WTC11 (cell line): ENCODE measurements around the gene GRM8. TPM values are rescaled to one million over a fixed set of nuclear protein-coding genes. Genes with fewer than 3 reads are reported as not detected.

Source experiments
- ATAC-seq: fragments of 200-7000 bp; cut with Tn5 transposase; 2 replicates; pipeline ENCODE4 v1.10.0; 2021; ENCODE audit warnings: mild to moderate bottlenecking, moderate library complexity
- CTCF ChIA-PET: fragments of 300-600 bp; sonication (Branson Sonifier 250); formaldehyde crosslinking; loops from one replicate; lab custom pipeline; 2021; ENCODE audit warnings: antibody characterized with exemption; lab: Charles Lee
- POLR2A ChIA-PET: fragments of 350-600 bp; sonication (Branson Sonifier 250); formaldehyde crosslinking; loops from one replicate; lab custom pipeline; 2021; ENCODE audit warnings: antibody characterized with exemption; lab: Charles Lee
- DNase-seq: peaks from one replicate; pipeline ENCODE4 v3.0.0; 2021; ENCODE audit warnings: low spot score
- H3K27ac Mint-ChIP-seq: 2 replicates; pipeline ENCODE4 v1.8.0; 2021; ENCODE audit warnings: mixed read lengths
- H3K27me3 Mint-ChIP-seq: 2 replicates; pipeline ENCODE4 v1.8.0; 2021; ENCODE audit warnings: low read depth, mild to moderate bottlenecking, moderate library complexity, mixed read lengths
- H3K36me3 Mint-ChIP-seq: 2 replicates; pipeline ENCODE4 v1.8.0; 2021; ENCODE audit warnings: mixed read lengths
- H3K4me1 Mint-ChIP-seq: 2 replicates; pipeline ENCODE4 v1.8.0; 2022; ENCODE audit warnings: mixed read lengths
- H3K4me3 Mint-ChIP-seq: 2 replicates; pipeline ENCODE4 v1.8.0; 2021; ENCODE audit warnings: mild to moderate bottlenecking, moderate library complexity, mixed read lengths
- H3K9me3 Mint-ChIP-seq: 2 replicates; pipeline ENCODE4 v1.8.0; 2021; ENCODE audit warnings: mixed read lengths
- CREB1 ChIP-seq: sonication (generic); formaldehyde crosslinking; IDR thresholded peaks from 2 replicates; pipeline ENCODE4 v1.8.0; 2023; ENCODE audit warnings: mild to moderate bottlenecking, missing genetic modification reagents
- FOXJ3 ChIP-seq: sonication (generic); formaldehyde crosslinking; IDR thresholded peaks from 2 replicates; pipeline ENCODE4 v1.9.0; 2021; ENCODE audit warnings: missing genetic modification reagents, mild to moderate bottlenecking, borderline replicate concordance
- FOXP1 ChIP-seq: sonication (generic); formaldehyde crosslinking; IDR thresholded peaks from 2 replicates; pipeline ENCODE4 v1.8.0; 2022; ENCODE audit warnings: missing genetic modification reagents, mild to moderate bottlenecking, moderate library complexity, borderline replicate concordance
- HMGA2 ChIP-seq: fragments of 250-450 bp; sonication (Bioruptor Pico); IDR thresholded peaks from 2 replicates; pipeline ENCODE4 v1.4.0; 2021; ENCODE audit warnings: mild to moderate bottlenecking, moderate library complexity
- IRF2 ChIP-seq: sonication (generic); formaldehyde crosslinking; IDR thresholded peaks from 2 replicates; pipeline ENCODE4 v1.8.0; 2022; ENCODE audit warnings: low read depth, missing genetic modification reagents, borderline replicate concordance
- MXD4 ChIP-seq: fragments of 250-450 bp; sonication (Bioruptor Pico); IDR thresholded peaks from 2 replicates; pipeline ENCODE4 v1.8.0; 2021; ENCODE audit warnings: mild to moderate bottlenecking, moderate library complexity, borderline replicate concordance
- NR3C1 ChIP-seq: sonication (generic); formaldehyde crosslinking; conservative IDR thresholded peaks from 2 replicates; pipeline ENCODE4 v1.8.1; 2023; ENCODE audit warnings: low read depth, mild to moderate bottlenecking, missing genetic modification reagents
- PRRX2 ChIP-seq: fragments of 250-450 bp; sonication (Bioruptor Pico); IDR thresholded peaks from 2 replicates; pipeline ENCODE4 v1.8.0; 2021; ENCODE audit warnings: mild to moderate bottlenecking
- STAT6 ChIP-seq: sonication (generic); formaldehyde crosslinking; conservative IDR thresholded peaks from 2 replicates; pipeline ENCODE4 v1.8.1; 2023; ENCODE audit warnings: mild to moderate bottlenecking, low read depth, missing genetic modification reagents, moderate library complexity
- ZNF512 ChIP-seq: sonication (generic); formaldehyde crosslinking; IDR thresholded peaks from 2 replicates; pipeline ENCODE4 v1.8.1; 2022; ENCODE audit warnings: missing genetic modification reagents, borderline replicate concordance
- ZNF671 ChIP-seq: fragments of 250-450 bp; sonication (Bioruptor Pico); IDR thresholded peaks from 2 replicates; pipeline ENCODE4 v1.8.0; 2021; ENCODE audit warnings: mild to moderate bottlenecking
- total RNA-seq: library from RNA; stranded (reverse); gene quantifications from 3 replicates; pipeline ENCODE4 v1.2.3, GENCODE V29; 2021
- TF ChIP-seq, protein P1 (sequence below): sonication (generic); formaldehyde crosslinking; IDR thresholded peaks from 2 replicates; pipeline ENCODE4 v1.8.0; 2023; ENCODE audit warnings: missing genetic modification reagents
- TF ChIP-seq, protein P2 (sequence below): sonication (generic); formaldehyde crosslinking; IDR thresholded peaks from 2 replicates; pipeline ENCODE4 v1.8.0; 2022; ENCODE audit warnings: mild to moderate bottlenecking, missing genetic modification reagents
- TF ChIP-seq, protein P3 (sequence below): fragments of 250-450 bp; sonication (Bioruptor Pico); IDR thresholded peaks from 2 replicates; pipeline ENCODE4 v1.9.0; 2021; ENCODE audit warnings: mild to moderate bottlenecking
- TF ChIP-seq, protein P4 (sequence below): sonication (generic); formaldehyde crosslinking; conservative IDR thresholded peaks from 2 replicates; pipeline ENCODE4 v1.8.1; 2022; ENCODE audit warnings: mild to moderate bottlenecking, missing genetic modification reagents

GRM8 gene
- total RNA-seq, 1 experiment from 2014 or later, result 2.3 TPM

DNA sequence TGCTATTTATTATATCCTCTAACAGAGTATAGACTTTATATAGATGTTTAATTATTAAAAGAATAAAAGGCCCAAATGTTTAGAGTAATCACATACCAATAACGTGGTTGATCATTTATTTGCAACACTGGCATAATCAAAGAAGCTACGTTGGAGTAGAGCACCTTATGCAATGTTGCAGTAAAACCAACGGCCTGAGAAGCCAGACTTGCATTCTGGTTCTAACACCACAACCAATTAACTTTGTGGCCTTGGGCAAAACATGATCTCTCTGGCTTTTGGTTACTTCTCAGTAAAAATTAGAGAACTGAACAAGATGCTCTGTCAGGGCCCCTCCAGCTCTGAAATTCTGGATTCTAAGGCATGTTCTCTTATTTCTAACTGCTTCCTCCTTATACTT, 476.2 kb downstream of the GRM8 start:
- ChIA-PET CTCF (no interaction called here), POLR2A (no interaction called here)
- Mint-ChIP-seq H3K27me3 (no peaks in the 10 kb centered on the region), H3K27ac (no peak overlapping the region), H3K9me3 (no peaks in the 10 kb centered on the region), H3K36me3 (no peaks in the 10 kb centered on the region), H3K4me1 (peaks cover 40% of the 10 kb centered on the region), H3K4me3 (no peak overlapping the region)
- DNase-seq, result no peak
- no peak for TF ChIP-seq HMGA2 (CRISPR knock-in tag)
- no peak for TF ChIP-seq PRRX2
- TF ChIP-seq FOXP1 (CRISPR knock-in tag), result no peak
- TF ChIP-seq, protein P1, sequence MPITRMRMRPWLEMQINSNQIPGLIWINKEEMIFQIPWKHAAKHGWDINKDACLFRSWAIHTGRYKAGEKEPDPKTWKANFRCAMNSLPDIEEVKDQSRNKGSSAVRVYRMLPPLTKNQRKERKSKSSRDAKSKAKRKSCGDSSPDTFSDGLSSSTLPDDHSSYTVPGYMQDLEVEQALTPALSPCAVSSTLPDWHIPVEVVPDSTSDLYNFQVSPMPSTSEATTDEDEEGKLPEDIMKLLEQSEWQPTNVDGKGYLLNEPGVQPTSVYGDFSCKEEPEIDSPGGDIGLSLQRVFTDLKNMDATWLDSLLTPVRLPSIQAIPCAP (CRISPR knock-in tag), result no peak
- TF ChIP-seq, protein P2, sequence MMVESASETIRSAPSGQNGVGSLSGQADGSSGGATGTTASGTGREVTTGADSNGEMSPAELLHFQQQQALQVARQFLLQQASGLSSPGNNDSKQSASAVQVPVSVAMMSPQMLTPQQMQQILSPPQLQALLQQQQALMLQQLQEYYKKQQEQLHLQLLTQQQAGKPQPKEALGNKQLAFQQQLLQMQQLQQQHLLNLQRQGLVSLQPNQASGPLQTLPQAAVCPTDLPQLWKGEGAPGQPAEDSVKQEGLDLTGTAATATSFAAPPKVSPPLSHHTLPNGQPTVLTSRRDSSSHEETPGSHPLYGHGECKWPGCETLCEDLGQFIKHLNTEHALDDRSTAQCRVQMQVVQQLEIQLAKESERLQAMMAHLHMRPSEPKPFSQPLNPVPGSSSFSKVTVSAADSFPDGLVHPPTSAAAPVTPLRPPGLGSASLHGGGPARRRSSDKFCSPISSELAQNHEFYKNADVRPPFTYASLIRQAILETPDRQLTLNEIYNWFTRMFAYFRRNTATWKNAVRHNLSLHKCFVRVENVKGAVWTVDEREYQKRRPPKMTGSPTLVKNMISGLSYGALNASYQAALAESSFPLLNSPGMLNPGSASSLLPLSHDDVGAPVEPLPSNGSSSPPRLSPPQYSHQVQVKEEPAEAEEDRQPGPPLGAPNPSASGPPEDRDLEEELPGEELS (CRISPR knock-in tag), result no peak
- no peak for ATAC-seq

- TF ChIP-seq, protein P3, sequence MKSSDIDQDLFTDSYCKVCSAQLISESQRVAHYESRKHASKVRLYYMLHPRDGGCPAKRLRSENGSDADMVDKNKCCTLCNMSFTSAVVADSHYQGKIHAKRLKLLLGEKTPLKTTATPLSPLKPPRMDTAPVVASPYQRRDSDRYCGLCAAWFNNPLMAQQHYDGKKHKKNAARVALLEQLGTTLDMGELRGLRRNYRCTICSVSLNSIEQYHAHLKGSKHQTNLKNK (CRISPR knock-in tag), result no peak
- no peak for TF ChIP-seq FOXJ3 (CRISPR knock-in tag)
- TF ChIP-seq ZNF671 (CRISPR knock-in tag), result no peak
- no peak for TF ChIP-seq MXD4
- TF ChIP-seq ZNF512, result no peak
- TF ChIP-seq STAT6, result no peak
- TF ChIP-seq, all 79 proteins: peak for 0
- POLR2A ChIA-PET, result no interaction called here
- Mint-ChIP-seq H3K9me3 (no peaks in the 10 kb centered on the region), H3K4me3 (no peak overlapping the region), H3K27me3 (no peaks in the 10 kb centered on the region), H3K27ac (no peak overlapping the region), H3K36me3 (no peaks in the 10 kb centered on the region), H3K4me1 (peaks cover 32% of the 10 kb centered on the region)
- DNase-seq (no peak), ATAC-seq (no peak)
- CTCF ChIA-PET, result no interaction called here
These were observed 478.7 kb downstream of the GRM8 start for GRCh38 chr7:126774077-126774476.

DNA sequence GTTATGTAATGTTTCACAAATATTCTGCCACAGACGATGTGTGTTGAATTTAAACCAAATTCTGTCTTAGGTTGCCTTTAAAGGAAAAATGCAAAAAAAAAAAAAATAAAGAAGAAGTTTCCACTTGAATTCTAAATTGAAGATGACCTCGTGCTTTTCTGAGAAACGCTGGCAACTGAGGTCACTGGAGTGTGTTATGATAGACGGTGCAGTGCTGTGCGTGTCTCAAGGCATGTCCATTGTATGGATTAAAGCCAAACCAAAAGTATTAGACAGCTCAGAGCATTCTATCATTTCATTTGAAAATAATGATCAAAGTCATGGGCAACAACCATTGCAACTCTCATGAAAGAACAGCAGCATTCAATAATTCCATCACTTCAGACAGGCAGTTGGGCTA, 483.9 kb downstream of the GRM8 start:
- H3K4me3 Mint-ChIP-seq, result no peak overlapping the region
- ATAC-seq, result no peak
- H3K27me3 Mint-ChIP-seq, result peaks cover 14% of the 10 kb centered on the region; the same call in 1 of the 2 replicates
- H3K4me1 Mint-ChIP-seq, result 0 out of 2 replicates have a peak, but pooled peaks cover 2% of the 10 kb centered on the region
- DNase-seq, result no peak
- H3K27ac Mint-ChIP-seq, result no peak overlapping the region
- no peaks in the 10 kb centered on the region for H3K9me3 Mint-ChIP-seq
- POLR2A ChIA-PET, result no interaction called here
- no peaks in the 10 kb centered on the region for H3K36me3 Mint-ChIP-seq
- CTCF ChIA-PET, result no interaction called here
- TF ChIP-seq IRF2 (CRISPR knock-in tag), result no peak
- TF ChIP-seq CREB1 (CRISPR knock-in tag), result no peak
- TF ChIP-seq, protein P4, sequence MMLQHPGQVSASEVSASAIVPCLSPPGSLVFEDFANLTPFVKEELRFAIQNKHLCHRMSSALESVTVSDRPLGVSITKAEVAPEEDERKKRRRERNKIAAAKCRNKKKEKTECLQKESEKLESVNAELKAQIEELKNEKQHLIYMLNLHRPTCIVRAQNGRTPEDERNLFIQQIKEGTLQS (CRISPR knock-in tag), result no peak
- TF ChIP-seq NR3C1, result no peak
